ENCODE results near the gene SON.

The SON gene

DNA sequence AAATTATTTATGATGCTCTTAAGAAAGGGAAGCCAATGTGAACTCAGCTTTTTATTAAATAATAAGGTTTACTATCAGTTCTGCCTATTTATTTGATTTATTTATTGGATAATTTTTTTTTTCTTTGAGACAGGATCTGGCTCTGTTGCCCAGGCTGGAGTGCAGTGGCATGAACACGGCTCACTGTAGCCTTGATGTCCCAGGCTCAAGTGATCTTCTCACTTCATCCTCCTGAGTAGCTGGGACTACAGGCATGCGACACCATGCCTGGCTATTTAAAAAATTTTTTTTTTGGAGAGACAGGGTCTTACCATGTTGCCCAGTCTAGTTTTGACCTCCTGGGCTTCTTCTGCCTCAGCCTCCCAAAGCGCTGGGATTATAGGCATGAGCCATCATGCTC, 30.4 kb upstream of the SON start:
- no peak overlapping the region for H3K4me3 ChIP-seq (IDR thresholded peaks at IDR 0.05; ENCODE audit: insufficient read depth, low read depth, low read length)
- TF ChIP-seq, protein P1, sequence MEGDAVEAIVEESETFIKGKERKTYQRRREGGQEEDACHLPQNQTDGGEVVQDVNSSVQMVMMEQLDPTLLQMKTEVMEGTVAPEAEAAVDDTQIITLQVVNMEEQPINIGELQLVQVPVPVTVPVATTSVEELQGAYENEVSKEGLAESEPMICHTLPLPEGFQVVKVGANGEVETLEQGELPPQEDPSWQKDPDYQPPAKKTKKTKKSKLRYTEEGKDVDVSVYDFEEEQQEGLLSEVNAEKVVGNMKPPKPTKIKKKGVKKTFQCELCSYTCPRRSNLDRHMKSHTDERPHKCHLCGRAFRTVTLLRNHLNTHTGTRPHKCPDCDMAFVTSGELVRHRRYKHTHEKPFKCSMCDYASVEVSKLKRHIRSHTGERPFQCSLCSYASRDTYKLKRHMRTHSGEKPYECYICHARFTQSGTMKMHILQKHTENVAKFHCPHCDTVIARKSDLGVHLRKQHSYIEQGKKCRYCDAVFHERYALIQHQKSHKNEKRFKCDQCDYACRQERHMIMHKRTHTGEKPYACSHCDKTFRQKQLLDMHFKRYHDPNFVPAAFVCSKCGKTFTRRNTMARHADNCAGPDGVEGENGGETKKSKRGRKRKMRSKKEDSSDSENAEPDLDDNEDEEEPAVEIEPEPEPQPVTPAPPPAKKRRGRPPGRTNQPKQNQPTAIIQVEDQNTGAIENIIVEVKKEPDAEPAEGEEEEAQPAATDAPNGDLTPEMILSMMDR (conservative IDR thresholded peaks at IDR 0.05; ENCODE audit: low read depth, low read length), result no peak
- H3K4me1 ChIP-seq (ENCODE audit: low read depth, poor library complexity, severe bottlenecking), result peaks cover 12% of the 10 kb centered on the region
- H3K27me3 ChIP-seq (ENCODE audit: insufficient read depth, low read depth), result no peaks in the 10 kb centered on the region
- H3K4me2 ChIP-seq, result no peak overlapping the region
- H3K79me2 ChIP-seq (ENCODE audit: insufficient read depth, low read depth), result no peaks in the 10 kb centered on the region
- H3K36me3 ChIP-seq (ENCODE audit: insufficient read depth), result peaks cover 8% of the 10 kb centered on the region; the same call in 1 of the 2 replicates
- H4K20me1 ChIP-seq (ENCODE audit: insufficient read depth), result no peaks in the 10 kb centered on the region
- no peak overlapping the region for H3K27ac ChIP-seq
- no peak overlapping the region for H2AFZ ChIP-seq (ENCODE audit: low read depth)
- H3K9ac ChIP-seq, result no peak overlapping the region

DNA sequence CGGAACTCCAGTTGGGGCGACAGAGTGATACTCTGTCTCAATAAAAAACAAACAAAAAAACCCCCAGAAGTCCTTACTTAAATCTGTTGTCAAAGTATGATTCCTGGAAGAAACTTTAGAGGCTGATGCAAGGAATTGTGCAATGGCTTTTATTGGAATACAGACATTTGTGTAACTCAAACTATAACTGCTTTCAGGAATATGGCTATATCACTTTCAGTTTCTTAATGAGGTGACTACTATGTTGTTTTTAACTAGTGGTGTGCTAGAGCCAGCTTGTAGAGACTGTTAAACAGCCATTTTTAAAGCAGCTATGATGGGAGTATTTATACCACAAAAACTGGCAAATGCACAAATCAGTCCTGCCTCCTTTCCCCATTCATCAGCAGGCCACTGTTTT, 28.6 kb upstream of the SON start:
- no peak overlapping the region for H3K27ac ChIP-seq

DNA sequence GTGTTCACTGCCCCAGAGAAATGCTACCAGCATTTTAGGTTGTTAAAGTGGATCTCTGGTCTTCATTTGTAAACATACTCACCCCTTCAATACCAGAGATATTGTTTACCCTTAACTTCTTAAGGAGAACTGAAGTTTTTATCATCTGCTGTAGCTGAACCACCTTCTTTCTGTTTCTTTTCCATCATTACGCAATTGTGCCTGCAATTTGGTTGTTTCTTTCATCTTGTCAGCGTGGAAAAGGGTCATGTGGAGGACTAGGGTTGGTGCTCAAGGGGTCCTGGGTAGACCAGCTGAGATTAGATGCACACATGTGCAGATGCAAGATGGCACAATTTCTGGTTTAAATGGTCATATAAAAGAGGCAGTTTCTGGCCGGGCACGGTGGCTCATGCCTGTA, 23.9 kb upstream of the SON start:
- Histone ChIP-seq H3K79me2 (ENCODE audit: insufficient read depth, low read depth) (no peaks in the 10 kb centered on the region), H2AFZ (ENCODE audit: low read depth) (no peak overlapping the region), H3K27me3 (ENCODE audit: insufficient read depth, low read depth) (no peaks in the 10 kb centered on the region), H3K4me2 (no peak overlapping the region), H3K36me3 (ENCODE audit: insufficient read depth) (peaks cover 13% of the 10 kb centered on the region; the same call in 1 of the 2 replicates), H4K20me1 (ENCODE audit: insufficient read depth) (no peaks in the 10 kb centered on the region), H3K27ac (no peak overlapping the region), H3K4me3 (IDR thresholded peaks at IDR 0.05; ENCODE audit: insufficient read depth, low read depth, low read length) (no peak overlapping the region), H3K4me1 (ENCODE audit: low read depth, poor library complexity, severe bottlenecking) (peaks cover 12% of the 10 kb centered on the region), H3K9ac (no peak overlapping the region)
- TF ChIP-seq, protein P1 (conservative IDR thresholded peaks at IDR 0.05; ENCODE audit: low read depth, low read length), result no peak

More for the DNA sequence above, 28.6 kb upstream of the SON start:
- H2AFZ ChIP-seq (ENCODE audit: low read depth), result no peak overlapping the region
- H4K20me1 ChIP-seq (ENCODE audit: insufficient read depth), result no peaks in the 10 kb centered on the region
- H3K4me2 ChIP-seq, result no peak overlapping the region
- H3K4me3 ChIP-seq (IDR thresholded peaks at IDR 0.05; ENCODE audit: insufficient read depth, low read depth, low read length), result no peak overlapping the region
- H3K9ac ChIP-seq, result no peak overlapping the region
- H3K79me2 ChIP-seq (ENCODE audit: insufficient read depth, low read depth), result no peaks in the 10 kb centered on the region
- H3K27me3 ChIP-seq (ENCODE audit: insufficient read depth, low read depth), result no peaks in the 10 kb centered on the region
- TF ChIP-seq, protein P1 (conservative IDR thresholded peaks at IDR 0.05; ENCODE audit: low read depth, low read length), result no peak
- peaks cover 8% of the 10 kb centered on the region; the same call in 1 of the 2 replicates for H3K36me3 ChIP-seq (ENCODE audit: insufficient read depth)
- H3K4me1 ChIP-seq (ENCODE audit: low read depth, poor library complexity, severe bottlenecking), result peaks cover 12% of the 10 kb centered on the region

DNA sequence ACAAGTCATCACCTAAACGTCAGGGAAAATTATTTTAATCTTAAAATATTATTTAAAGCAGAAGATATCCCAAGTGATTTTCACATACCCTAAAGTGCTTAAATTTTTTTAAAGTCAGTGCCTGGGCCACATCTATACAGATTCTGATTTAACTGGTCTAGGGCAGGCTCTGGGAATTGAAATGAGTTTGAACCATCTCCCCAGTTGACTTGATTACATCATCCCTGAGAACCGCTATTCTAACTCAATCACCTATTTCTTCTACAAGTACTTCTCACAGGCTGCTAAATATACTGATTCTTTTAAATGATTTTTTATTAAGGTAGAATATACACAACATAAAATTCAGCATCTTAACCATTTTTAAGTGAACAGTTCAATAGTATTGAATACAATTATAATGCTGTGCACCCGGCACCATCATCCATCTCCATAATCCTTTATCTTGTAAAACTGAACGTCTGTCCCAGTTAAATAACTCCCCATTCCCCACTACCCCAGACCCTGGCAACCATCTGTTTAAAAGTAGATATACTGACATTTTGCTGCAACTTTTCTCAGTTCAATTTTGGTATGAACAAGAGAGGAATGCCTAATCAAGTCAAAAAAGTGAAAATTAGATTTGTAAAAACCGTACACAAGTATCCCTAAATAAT, 20.4 kb upstream of the SON start:
- Histone ChIP-seq H3K27ac (no peak overlapping the region; the same call in 1 of the 2 replicates), H3K27me3 (ENCODE audit: insufficient read depth, low read depth) (no peaks in the 10 kb centered on the region), H3K36me3 (ENCODE audit: insufficient read depth) (peaks cover 5% of the 10 kb centered on the region; the same call in 1 of the 2 replicates), H3K9ac (no peak overlapping the region), H3K4me2 (no peak overlapping the region), H3K4me3 (IDR thresholded peaks at IDR 0.05; ENCODE audit: insufficient read depth, low read depth, low read length) (no peak overlapping the region), H3K79me2 (ENCODE audit: insufficient read depth, low read depth) (no peaks in the 10 kb centered on the region), H3K4me1 (ENCODE audit: low read depth, poor library complexity, severe bottlenecking) (no peaks in the 10 kb centered on the region), H4K20me1 (ENCODE audit: insufficient read depth) (no peaks in the 10 kb centered on the region), H2AFZ (ENCODE audit: low read depth) (no peak overlapping the region)
- TF ChIP-seq, protein P1 (conservative IDR thresholded peaks at IDR 0.05; ENCODE audit: low read depth, low read length), result no peak

Measured in KMS-11 (cell line).